ENCODE data around the gene CNTN6.

The CNTN6 gene

DNA sequence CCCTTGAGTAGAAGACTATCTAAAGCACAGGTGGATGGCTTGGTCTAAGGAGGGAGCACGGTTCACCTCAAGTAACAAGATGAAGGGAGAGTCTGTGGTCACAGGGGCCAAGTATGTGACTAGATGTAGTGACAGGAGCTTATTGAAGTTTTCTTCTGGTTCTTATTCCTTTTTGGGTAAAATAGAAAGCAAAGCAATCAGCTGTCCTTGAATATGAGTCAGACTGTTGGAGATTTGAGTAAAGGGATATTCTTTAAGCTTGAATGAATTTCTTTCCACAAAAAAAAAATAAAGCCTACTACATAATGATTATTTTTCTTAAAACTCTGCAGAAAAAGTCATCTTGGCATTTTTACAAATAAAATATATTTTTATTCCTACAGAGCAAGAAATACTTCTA lies 1.5 kb upstream of the CNTN6 start:
- Histone ChIP-seq H3K36me3 (ENCODE audit: control insufficient read depth in 2 of 2, insufficient read depth in 2 of 2, low read length in 2 of 2) (no peaks in the 10 kb centered on the region), H3K9me3 (ENCODE audit: control insufficient read depth in 2 of 2, low read length in 2 of 2) (no peaks in the 10 kb centered on the region), H3K4me1 (ENCODE audit: control insufficient read depth, insufficient read depth, low read length) (no peaks in the 10 kb centered on the region), H3K4me3 (ENCODE audit: low read length in 2 of 2) (no peak overlapping the region), H3K9ac (ENCODE audit: low read length in 2 of 2) (no peak overlapping the region), H3K27me3 (ENCODE audit: control insufficient read depth in 1 of 2, insufficient read depth in 2 of 2, low read length in 2 of 2) (no peaks in the 10 kb centered on the region), H3K27ac (ENCODE audit: low read length) (no peak overlapping the region)

DNA sequence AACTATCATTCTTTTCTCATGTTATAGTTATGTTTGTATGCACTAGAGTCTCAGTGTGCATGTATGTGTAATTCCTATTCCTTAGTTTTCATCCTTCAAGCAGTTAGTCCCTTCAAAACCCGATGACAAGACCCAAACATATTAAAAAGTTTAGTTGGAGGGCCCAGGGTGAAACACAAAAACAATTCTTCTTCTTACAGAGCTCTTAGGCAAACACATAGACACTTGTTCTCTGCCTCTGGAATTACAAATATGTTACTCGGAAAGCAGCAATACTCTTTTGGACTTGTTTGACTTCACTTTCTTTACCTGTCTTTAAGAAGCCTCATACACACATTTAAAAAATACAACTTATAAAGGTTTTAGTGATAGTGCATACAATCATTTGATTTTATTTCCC lies 763 bp upstream of the CNTN6 start:
- H3K9me3 ChIP-seq (ENCODE audit: control insufficient read depth in 2 of 2, low read length in 2 of 2), result no peaks in the 10 kb centered on the region
- H3K27me3 ChIP-seq (ENCODE audit: control insufficient read depth in 1 of 2, insufficient read depth in 2 of 2, low read length in 2 of 2), result no peaks in the 10 kb centered on the region
- no peaks in the 10 kb centered on the region for H3K36me3 ChIP-seq (ENCODE audit: control insufficient read depth in 2 of 2, insufficient read depth in 2 of 2, low read length in 2 of 2)
- H3K4me3 ChIP-seq (ENCODE audit: low read length in 2 of 2), result no peak overlapping the region
- H3K27ac ChIP-seq (ENCODE audit: low read length), result no peak overlapping the region
- no peaks in the 10 kb centered on the region for H3K4me1 ChIP-seq (ENCODE audit: control insufficient read depth, insufficient read depth, low read length)
- no peak overlapping the region for H3K9ac ChIP-seq (ENCODE audit: low read length in 2 of 2)

DNA sequence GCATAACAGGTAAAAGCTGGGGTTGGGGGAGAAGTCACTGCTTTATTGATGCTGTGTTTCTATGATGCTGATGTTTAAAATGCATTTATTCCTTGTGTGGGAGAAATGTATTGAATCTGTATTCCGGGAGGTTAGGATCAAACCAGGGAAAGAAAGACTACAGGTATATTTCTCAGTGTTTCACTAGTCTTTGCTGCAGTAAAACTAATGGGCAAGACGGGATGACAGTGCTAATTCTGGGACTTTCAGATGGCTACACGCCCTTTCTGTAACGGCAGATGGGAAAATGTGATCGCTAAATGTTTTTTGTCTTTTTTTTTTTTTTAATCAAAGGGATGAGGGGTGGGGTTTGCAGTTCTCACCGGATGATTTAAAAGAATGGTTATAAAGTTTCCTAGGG lies 393 bp downstream of the CNTN6 start:
- Histone ChIP-seq H3K4me1 (ENCODE audit: control insufficient read depth, insufficient read depth, low read length) (no peaks in the 10 kb centered on the region), H3K4me3 (ENCODE audit: low read length in 2 of 2) (no peak overlapping the region), H3K9ac (ENCODE audit: low read length in 2 of 2) (no peak overlapping the region), H3K27me3 (ENCODE audit: control insufficient read depth in 1 of 2, insufficient read depth in 2 of 2, low read length in 2 of 2) (no peaks in the 10 kb centered on the region), H3K9me3 (ENCODE audit: control insufficient read depth in 2 of 2, low read length in 2 of 2) (no peaks in the 10 kb centered on the region), H3K36me3 (ENCODE audit: control insufficient read depth in 2 of 2, insufficient read depth in 2 of 2, low read length in 2 of 2) (no peaks in the 10 kb centered on the region), H3K27ac (ENCODE audit: low read length) (no peak overlapping the region)

DNA sequence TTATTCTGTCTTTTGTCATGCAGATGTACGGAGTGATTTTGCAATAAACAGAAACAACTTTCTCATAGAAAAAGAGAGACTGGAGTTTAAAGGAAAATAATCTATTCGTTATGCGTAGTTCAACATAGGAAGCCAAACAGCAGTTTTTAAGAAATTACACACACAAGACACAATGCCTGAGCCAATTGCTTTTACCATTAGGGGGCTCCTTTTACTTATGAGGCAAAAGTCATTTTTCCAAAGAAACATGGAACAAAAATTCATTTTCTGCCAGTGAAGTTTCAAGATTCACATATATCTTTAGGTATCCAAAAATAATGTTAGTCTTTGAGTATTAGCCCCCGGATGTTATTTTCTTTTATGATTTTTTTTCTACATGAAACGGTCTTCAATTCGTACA lies 10.7 kb downstream of the CNTN6 start:
- Histone ChIP-seq H3K9ac (ENCODE audit: low read length in 2 of 2) (no peak overlapping the region), H3K4me3 (ENCODE audit: low read length in 2 of 2) (no peak overlapping the region), H3K9me3 (ENCODE audit: control insufficient read depth in 2 of 2, low read length in 2 of 2) (peaks cover 0 to 6% of the 10 kb centered on the region in 2 donors)

DNA sequence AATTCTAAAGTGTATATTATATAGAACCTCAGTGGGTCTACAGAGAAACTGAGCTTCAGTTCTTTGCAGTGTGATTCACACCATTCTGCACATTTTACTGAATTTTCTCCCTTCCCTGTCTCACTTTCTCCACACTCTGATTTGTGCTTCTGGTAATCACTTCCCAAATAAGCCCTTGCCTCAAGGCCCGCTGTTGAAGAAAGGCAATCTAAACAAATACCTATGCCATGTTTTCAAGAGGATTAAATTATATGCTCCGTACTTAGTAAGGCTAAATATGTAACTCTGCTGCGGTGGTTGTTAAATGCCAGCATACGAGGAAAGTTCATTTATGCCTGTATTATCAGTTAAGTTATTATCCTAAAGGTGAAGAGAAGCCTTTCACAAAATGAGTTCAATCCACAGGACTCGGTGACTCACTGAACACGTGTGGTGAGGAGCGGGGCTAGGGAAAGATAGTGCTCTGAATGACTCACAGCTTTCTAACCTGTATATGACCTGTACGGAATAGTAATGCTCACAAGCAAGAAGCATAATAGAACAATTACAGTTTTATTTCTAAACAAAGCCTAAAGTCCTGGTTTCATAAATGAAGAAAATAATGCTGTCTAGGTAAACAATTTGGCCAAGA lies 25.1 kb downstream of the CNTN6 start:
- Histone ChIP-seq H3K9me3 (ENCODE audit: control insufficient read depth in 2 of 2, low read length in 2 of 2) (no peaks in the 10 kb centered on the region), H3K36me3 (ENCODE audit: control insufficient read depth in 2 of 2, insufficient read depth in 2 of 2, low read length in 2 of 2) (no peaks in the 10 kb centered on the region), H3K4me3 (ENCODE audit: low read length in 2 of 2) (no peak overlapping the region), H3K27ac (ENCODE audit: low read length) (no peak overlapping the region), H3K9ac (ENCODE audit: low read length in 2 of 2) (no peak overlapping the region), H3K27me3 (ENCODE audit: control insufficient read depth in 1 of 2, insufficient read depth in 2 of 2, low read length in 2 of 2) (no peaks in the 10 kb centered on the region), H3K4me1 (ENCODE audit: control insufficient read depth, insufficient read depth, low read length) (no peaks in the 10 kb centered on the region)

More for the DNA sequence above, 10.7 kb downstream of the CNTN6 start:
- Histone ChIP-seq H3K36me3 (ENCODE audit: control insufficient read depth in 2 of 2, insufficient read depth in 2 of 2, low read length in 2 of 2) (no peaks in the 10 kb centered on the region), H3K27ac (ENCODE audit: low read length) (no peak overlapping the region), H3K4me1 (ENCODE audit: control insufficient read depth, insufficient read depth, low read length) (no peaks in the 10 kb centered on the region), H3K27me3 (ENCODE audit: control insufficient read depth in 1 of 2, insufficient read depth in 2 of 2, low read length in 2 of 2) (no peaks in the 10 kb centered on the region)

DNA sequence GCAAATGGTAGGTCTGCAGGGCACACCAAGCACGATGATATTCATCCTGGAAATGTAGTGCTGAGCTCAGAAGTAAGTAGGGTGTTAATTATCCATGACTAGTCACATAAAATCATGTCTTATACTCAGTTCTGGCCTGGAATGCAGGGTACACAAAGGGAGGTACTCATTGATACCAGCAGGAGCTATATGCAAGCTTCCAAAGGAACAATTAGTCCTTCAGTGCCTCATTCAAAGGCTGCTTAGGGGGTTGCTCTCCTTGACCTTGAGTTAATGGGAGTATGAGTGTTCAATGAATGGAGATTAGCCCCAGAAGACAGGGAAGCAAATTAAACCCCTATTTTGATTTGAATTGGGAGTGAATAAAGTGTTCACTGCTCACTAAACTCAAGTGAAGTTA lies 38.3 kb downstream of the CNTN6 start:
- H3K4me1 ChIP-seq (ENCODE audit: control insufficient read depth, insufficient read depth, low read length), result no peaks in the 10 kb centered on the region
- no peaks in the 10 kb centered on the region for H3K36me3 ChIP-seq (ENCODE audit: control insufficient read depth in 2 of 2, insufficient read depth in 2 of 2, low read length in 2 of 2)
- H3K27me3 ChIP-seq (ENCODE audit: control insufficient read depth in 1 of 2, insufficient read depth in 2 of 2, low read length in 2 of 2), result no peaks in the 10 kb centered on the region
- no peak overlapping the region for H3K27ac ChIP-seq (ENCODE audit: low read length)
- H3K9ac ChIP-seq (ENCODE audit: low read length in 2 of 2), result no peak overlapping the region
- no peak overlapping the region for H3K4me3 ChIP-seq (ENCODE audit: low read length in 2 of 2)
- no peaks in the 10 kb centered on the region for H3K9me3 ChIP-seq (ENCODE audit: control insufficient read depth in 2 of 2, low read length in 2 of 2)

DNA sequence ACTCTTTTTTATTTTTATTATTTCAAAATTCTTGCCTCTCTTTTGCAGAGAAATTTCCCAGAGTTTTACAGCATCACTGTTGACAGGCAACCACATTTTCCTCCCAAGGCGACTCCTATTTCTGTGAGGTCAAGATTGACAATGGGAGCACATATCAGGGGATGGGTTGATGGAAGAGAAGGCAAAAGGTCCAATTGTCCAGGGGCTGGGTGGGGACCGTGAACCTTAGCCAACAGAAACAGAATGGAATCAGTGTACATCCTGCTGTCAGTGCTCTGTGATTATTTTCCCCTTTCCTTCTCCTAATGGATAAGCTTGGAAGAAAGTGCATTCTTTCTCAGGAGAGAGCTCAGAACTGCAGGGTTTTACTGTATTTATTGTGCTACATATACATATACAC lies 42.4 kb downstream of the CNTN6 start:
- Histone ChIP-seq H3K9me3 (ENCODE audit: control insufficient read depth in 2 of 2, low read length in 2 of 2) (no peaks in the 10 kb centered on the region), H3K36me3 (ENCODE audit: control insufficient read depth in 2 of 2, insufficient read depth in 2 of 2, low read length in 2 of 2) (no peaks in the 10 kb centered on the region), H3K9ac (ENCODE audit: low read length in 2 of 2) (no peak overlapping the region)

DNA sequence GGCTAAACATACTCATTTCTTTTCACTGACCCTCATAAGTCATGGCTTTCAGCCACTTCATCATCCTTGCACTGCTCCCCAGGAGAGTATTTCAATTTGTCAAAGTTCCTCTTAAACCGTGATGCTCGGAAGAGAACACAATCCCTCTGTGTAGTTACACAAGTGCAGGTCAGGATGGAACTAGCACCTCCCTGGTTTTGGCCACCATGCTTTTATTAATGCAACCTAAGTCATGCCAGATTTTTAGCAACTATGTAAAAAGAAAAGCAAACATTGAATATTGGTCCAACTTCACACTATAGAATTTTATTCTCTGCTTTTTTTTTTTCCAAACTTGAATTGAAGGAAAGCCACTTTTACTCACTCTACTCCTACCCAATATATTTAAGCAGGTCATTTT lies 45.2 kb downstream of the CNTN6 start:
- no peaks in the 10 kb centered on the region for H3K36me3 ChIP-seq (ENCODE audit: control insufficient read depth in 2 of 2, insufficient read depth in 2 of 2, low read length in 2 of 2)
- no peak overlapping the region for H3K4me3 ChIP-seq (ENCODE audit: low read length in 2 of 2)
- peaks cover 0 to 2% of the 10 kb centered on the region in 2 donors for H3K27me3 ChIP-seq (ENCODE audit: control insufficient read depth in 1 of 2, insufficient read depth in 2 of 2, low read length in 2 of 2)
- no peak overlapping the region for H3K9ac ChIP-seq (ENCODE audit: low read length in 2 of 2)
- no peak overlapping the region for H3K27ac ChIP-seq (ENCODE audit: low read length)
- H3K9me3 ChIP-seq (ENCODE audit: control insufficient read depth in 2 of 2, low read length in 2 of 2), result no peaks in the 10 kb centered on the region
- H3K4me1 ChIP-seq (ENCODE audit: control insufficient read depth, insufficient read depth, low read length), result no peaks in the 10 kb centered on the region

More for the DNA sequence above, 42.4 kb downstream of the CNTN6 start:
- Histone ChIP-seq H3K4me1 (ENCODE audit: control insufficient read depth, insufficient read depth, low read length) (no peaks in the 10 kb centered on the region), H3K4me3 (ENCODE audit: low read length in 2 of 2) (no peak overlapping the region), H3K27ac (ENCODE audit: low read length) (no peak overlapping the region), H3K27me3 (ENCODE audit: control insufficient read depth in 1 of 2, insufficient read depth in 2 of 2, low read length in 2 of 2) (peaks cover 0 to 2% of the 10 kb centered on the region in 2 donors)

DNA sequence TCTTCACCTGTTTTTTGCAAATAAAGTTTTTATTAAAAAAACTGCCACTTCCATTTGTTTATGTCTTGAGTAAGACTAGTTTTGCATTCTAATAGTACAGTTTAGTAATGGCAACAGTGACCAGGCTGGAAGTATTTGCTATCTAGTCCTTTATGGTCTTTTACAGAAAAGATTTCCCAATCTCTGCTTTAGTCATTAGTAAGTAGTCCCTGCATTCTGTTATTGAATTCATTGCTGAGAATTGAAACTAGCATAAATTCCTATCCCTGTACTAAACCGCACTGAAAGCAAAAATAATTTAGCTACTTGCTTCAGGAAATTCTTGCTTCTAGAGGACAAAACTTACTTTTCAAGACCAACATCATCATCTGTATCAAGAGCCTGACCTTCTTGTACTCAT lies 46.2 kb downstream of the CNTN6 start:
- Histone ChIP-seq H3K9me3 (ENCODE audit: control insufficient read depth in 2 of 2, low read length in 2 of 2) (no peaks in the 10 kb centered on the region), H3K4me3 (ENCODE audit: low read length in 2 of 2) (no peak overlapping the region), H3K27ac (ENCODE audit: low read length) (no peak overlapping the region), H3K27me3 (ENCODE audit: control insufficient read depth in 1 of 2, insufficient read depth in 2 of 2, low read length in 2 of 2) (peaks cover 0 to 2% of the 10 kb centered on the region in 2 donors), H3K36me3 (ENCODE audit: control insufficient read depth in 2 of 2, insufficient read depth in 2 of 2, low read length in 2 of 2) (no peaks in the 10 kb centered on the region), H3K9ac (ENCODE audit: low read length in 2 of 2) (no peak overlapping the region), H3K4me1 (ENCODE audit: control insufficient read depth, insufficient read depth, low read length) (no peaks in the 10 kb centered on the region)

DNA sequence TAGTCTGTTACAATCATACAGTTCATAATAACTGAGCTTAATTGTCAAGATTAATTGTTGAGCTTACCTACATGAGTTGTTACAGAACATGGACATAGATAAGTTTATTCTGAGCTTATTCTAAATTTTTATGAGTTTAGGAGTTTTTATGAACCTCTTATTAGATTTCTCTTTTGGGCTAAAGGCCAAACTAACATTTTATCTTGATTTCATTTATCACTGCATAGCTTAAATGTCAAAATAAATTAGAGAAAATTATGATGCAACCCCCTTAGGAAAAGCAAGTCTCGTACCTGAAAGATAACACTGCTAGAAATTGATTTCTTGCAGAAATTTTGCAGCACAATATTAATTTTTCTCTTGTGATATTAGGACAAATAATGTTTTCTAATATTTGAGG lies 54.5 kb downstream of the CNTN6 start:
- no peaks in the 10 kb centered on the region for H3K36me3 ChIP-seq (ENCODE audit: control insufficient read depth in 2 of 2, insufficient read depth in 2 of 2, low read length in 2 of 2)
- H3K27ac ChIP-seq (ENCODE audit: low read length), result no peak overlapping the region
- H3K9me3 ChIP-seq (ENCODE audit: control insufficient read depth in 2 of 2, low read length in 2 of 2), result no peaks in the 10 kb centered on the region
- H3K9ac ChIP-seq (ENCODE audit: low read length in 2 of 2), result no peak overlapping the region
- no peak overlapping the region for H3K4me3 ChIP-seq (ENCODE audit: low read length in 2 of 2)
- H3K27me3 ChIP-seq (ENCODE audit: control insufficient read depth in 1 of 2, insufficient read depth in 2 of 2, low read length in 2 of 2), result no peaks in the 10 kb centered on the region
- H3K4me1 ChIP-seq (ENCODE audit: control insufficient read depth, insufficient read depth, low read length), result no peaks in the 10 kb centered on the region

DNA sequence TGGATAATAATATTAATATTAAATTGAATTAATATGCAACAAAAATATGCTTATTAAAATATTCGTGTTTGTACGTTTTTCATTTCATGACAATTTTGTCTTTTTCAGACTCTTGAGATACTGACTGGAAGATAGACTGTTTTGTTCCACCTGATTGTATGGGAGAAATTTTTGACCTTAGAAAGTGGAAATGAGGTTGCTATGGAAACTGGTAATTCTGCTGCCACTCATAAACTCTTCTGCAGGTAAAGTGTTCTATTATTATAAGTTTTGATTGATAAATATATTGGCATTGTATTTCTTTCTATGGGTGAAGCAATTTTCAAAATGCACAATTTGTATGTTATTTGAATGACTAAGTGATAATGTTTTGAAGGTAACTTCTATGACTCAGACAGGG lies 55.0 kb downstream of the CNTN6 start:
- Histone ChIP-seq H3K27me3 (ENCODE audit: control insufficient read depth in 1 of 2, insufficient read depth in 2 of 2, low read length in 2 of 2) (no peaks in the 10 kb centered on the region), H3K36me3 (ENCODE audit: control insufficient read depth in 2 of 2, insufficient read depth in 2 of 2, low read length in 2 of 2) (no peaks in the 10 kb centered on the region), H3K4me3 (ENCODE audit: low read length in 2 of 2) (no peak overlapping the region), H3K9ac (ENCODE audit: low read length in 2 of 2) (no peak overlapping the region), H3K9me3 (ENCODE audit: control insufficient read depth in 2 of 2, low read length in 2 of 2) (no peaks in the 10 kb centered on the region), H3K4me1 (ENCODE audit: control insufficient read depth, insufficient read depth, low read length) (no peaks in the 10 kb centered on the region), H3K27ac (ENCODE audit: low read length) (no peak overlapping the region)

All from stomach smooth muscle (tissue), 2 donors.